ENCODE results near the gene RAPGEF3.

The RAPGEF3 gene

GRCh38 chr12:47741340-47741703, 17.4 kb downstream of the RAPGEF3 start:
- DNase-seq = peak; percentile 67 to 84 (median 75)

- no peak for DNase-seq
Observed at GRCh38 chr12:47740606-47741339, 17.9 kb downstream of the RAPGEF3 start.

GRCh38 chr12:47739979-47740378, 18.7 kb downstream of the RAPGEF3 start:
- DNase-seq = no peak

GRCh38 chr12:47739297-47739696, 19.4 kb downstream of the RAPGEF3 start:
- DNase-seq = no peak

GRCh38 chr12:47737936-47738594, 20.6 kb downstream of the RAPGEF3 start:
- DNase-seq = no peak

- no peak for DNase-seq
Observed at GRCh38 chr12:47736877-47737676, 21.6 kb downstream of the RAPGEF3 start.

GRCh38 chr12:47736216-47736615, 22.5 kb downstream of the RAPGEF3 start:
- DNase-seq = peak; percentile 23 to 39 (median 38)

- DNase-seq = no peak
Observed at GRCh38 chr12:47735649-47736048, 23.0 kb downstream of the RAPGEF3 start.

- DNase-seq = no peak
Observed at GRCh38 chr12:47734725-47735480, 23.8 kb downstream of the RAPGEF3 start.

- DNase-seq = no peak
Observed at GRCh38 chr12:47733142-47733541, 25.5 kb downstream of the RAPGEF3 start.

GRCh38 chr12:47732504-47732903, 26.2 kb downstream of the RAPGEF3 start:
- no peak for DNase-seq

- DNase-seq = no peak
Observed at GRCh38 chr12:47731723-47732122, 27.0 kb downstream of the RAPGEF3 start.

GRCh38 chr12:47730341-47730744, 28.3 kb downstream of the RAPGEF3 start:
- DNase-seq = no peak

- DNase-seq = no peak
Observed at GRCh38 chr12:47729233-47729632, 29.4 kb downstream of the RAPGEF3 start.

GRCh38 chr12:47725893-47726292, 32.8 kb downstream of the RAPGEF3 start:
- DNase-seq = peak in 1 of 3 donors; percentile 31

GRCh38 chr12:47725091-47725772, 33.4 kb downstream of the RAPGEF3 start, which contains the start of gene ENDOU:
Gene ENDOU, minus strand, starts transcription at chr12:47725490. Its CDS starts 77 bp downstream, at chr12:47725413.
- no peak for DNase-seq

GRCh38 chr12:47722941-47723631, 35.6 kb downstream of the RAPGEF3 start:
- no peak for DNase-seq

- DNase-seq = no peak
Observed at GRCh38 chr12:47722136-47722834, 36.4 kb downstream of the RAPGEF3 start.

- no peak for DNase-seq
Observed at GRCh38 chr12:47721431-47721973, 37.2 kb downstream of the RAPGEF3 start.

GRCh38 chr12:47718531-47718930, 40.1 kb downstream of the RAPGEF3 start:
- DNase-seq = no peak
